HCT116 (cell line): Measurements from ENCODE around the gene AFTPH.

ENCODE experiments used
- CEBPB ChIP-seq: IDR thresholded peaks from 2 replicates; pipeline ENCODE4 v1.6.1; 2012; ENCODE audit warnings: low read depth
- CTCF ChIP-seq, 3 experiments: fragments of 200-600 bp in 1 of 3; sonication (generic) in 1 of 3; IDR thresholded peaks in 2 of 3; conservative IDR thresholded peaks in 1 of 3; 2 replicates each; pipeline ENCODE4 v1.5.1; 2012 to 2017; ENCODE audit warnings: low read depth in 2 of 3, low read length in 2 of 3, antibody characterized with exemption in 1 of 3, borderline replicate concordance in 1 of 3, control low read depth in 1 of 3, mild to moderate bottlenecking in 1 of 3, mixed read lengths in 1 of 3, mixed run types in 1 of 3, moderate library complexity in 1 of 3; ENCODE audit not compliant: insufficient read depth in 1 of 3
- EZH2 ChIP-seq: fragments of 200-600 bp; sonication (generic); IDR thresholded peaks from 2 replicates; pipeline ENCODE4 v1.6.1; 2017; ENCODE audit warnings: antibody characterized with exemption, mixed run types
- POLR2A ChIP-seq: IDR thresholded peaks from 2 replicates; pipeline ENCODE4 v1.7.0; 2011; ENCODE audit warnings: borderline replicate concordance; ENCODE audit not compliant: insufficient read depth, insufficient read length; ENCODE audit errors: extremely low read depth
- RAD21 ChIP-seq: IDR thresholded peaks from 2 replicates; pipeline ENCODE4 v1.6.1; 2012; ENCODE audit warnings: low read depth, mild to moderate bottlenecking
- ZNF274 ChIP-seq: fragments of 200-500 bp; sonication (Bioruptor generic); IDR thresholded peaks from 2 replicates; pipeline ENCODE4 v1.6.1; 2014; ENCODE audit warnings: mild to moderate bottlenecking, low read depth, low read length, inconsistent platforms

DNA sequence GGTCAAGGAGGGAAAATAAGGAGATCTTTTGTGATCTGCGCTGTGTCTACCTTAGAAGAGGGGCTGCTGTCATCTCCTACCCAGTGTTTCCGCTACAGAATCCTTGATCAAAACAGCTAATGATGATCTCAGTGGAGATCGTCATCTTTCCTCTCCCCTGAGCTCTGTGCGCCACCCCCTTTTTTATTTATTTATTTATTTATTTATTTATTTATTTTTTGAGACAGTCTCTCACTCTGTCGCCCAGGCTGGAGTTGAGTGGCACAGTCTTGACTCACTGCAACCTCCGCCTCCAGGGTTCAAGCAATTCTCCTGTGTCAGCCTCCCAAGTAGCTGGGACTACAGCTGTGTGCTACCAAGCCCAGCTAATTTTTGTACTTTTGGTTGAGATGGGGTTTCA lies 74.1 kb downstream of the AFTPH start:
- TF ChIP-seq POLR2A = no peak
- no peak for TF ChIP-seq CEBPB
- no peak for TF ChIP-seq CTCF (IDR thresholded peaks at IDR 0.05 in 2 of 3, conservative IDR thresholded peaks at IDR 0.05 in 1 of 3; ENCODE audit: borderline replicate concordance in 1 of 3, insufficient read depth in 1 of 3, low read depth in 2 of 3, low read length in 2 of 3)
- no peak for TF ChIP-seq ZNF274
- TF ChIP-seq EZH2 = no peak
- TF ChIP-seq RAD21 = no peak
